Heart right ventricle (tissue), 16 donors: ENCODE measurements around the gene NAA10. TPM values are rescaled to one million over a fixed set of nuclear protein-coding genes. Genes with fewer than 3 reads are reported as not detected.

Experiments
- ATAC-seq, 8 donors: fragments of 200-7000 bp; cut with Tn5 transposase; one replicate each; pipeline ENCODE4 v1.9.1; 2020; ENCODE audit warnings: mild to moderate bottlenecking in 8 of 8, moderate library complexity in 8 of 8, moderate number of reproducible peaks in 1 of 8
- DNase-seq, 2 donors: peaks; one replicate each; pipeline ENCODE4 v3.0.0-alpha.2; 2020
- H3K27ac ChIP-seq, 10 donors: fragments of 200-600 bp; sonication (generic) in 2 of 10; one replicate each; pipeline versions ENCODE4 v1.5.0 to v1.8.0; 2020 to 2022; ENCODE audit warnings: mild to moderate bottlenecking in 3 of 10
- H3K27me3 ChIP-seq, 7 donors: fragments of 200-600 bp; one replicate each; pipeline ENCODE4 v1.8.0; 2021 to 2022; ENCODE audit warnings: mild to moderate bottlenecking in 2 of 7
- H3K36me3 ChIP-seq, 9 donors: fragments of 200-600 bp; sonication (generic) in 1 of 9; one replicate each; pipeline versions ENCODE4 v1.5.0 to v1.8.0; 2020 to 2022; ENCODE audit warnings: mild to moderate bottlenecking in 2 of 9
- H3K4me1 ChIP-seq, 9 donors: fragments of 200-600 bp; sonication (generic) in 1 of 9; one replicate each; pipeline versions ENCODE4 v1.5.0 to v1.8.0; 2020 to 2022; ENCODE audit warnings: mild to moderate bottlenecking in 4 of 9
- H3K4me3 ChIP-seq, 10 donors: fragments of 200-600 bp; sonication (generic) in 2 of 10; one replicate each; pipeline versions ENCODE4 v1.5.0 to v1.8.0; 2020 to 2022; ENCODE audit warnings: mild to moderate bottlenecking in 7 of 10, moderate library complexity in 2 of 10
- H3K9me3 ChIP-seq, 11 donors: fragments of 200-600 bp in 10 of 11; sonication (generic) in 2 of 11; one replicate each; pipeline versions ENCODE4 v1.5.0 to v1.8.0; 2013 to 2022; ENCODE audit warnings: mild to moderate bottlenecking in 2 of 11, control low read depth in 1 of 11, moderate library complexity in 1 of 11
- WGBS, 2 donors: extraction: QIAGEN DNeasy Blood & Tissue Kit; methylation state at CpG; one replicate each; pipeline ENCODE4 v1.1.7; 2013; ENCODE audit warnings: inconsistent platforms in 1 of 2; 5-methylcytosine and 5-hydroxymethylcytosine counted together
- intact Hi-C, 10 donors: fragments of 100-400 bp; cut with DNase I; formaldehyde crosslinking; loops; one replicate each; pipeline versions ENCODE4 v1.11.1 to v1.14.2; 2022
- polyA plus RNA-seq, 2 donors: library from polyadenylated mRNA; stranded (reverse); fragments of 200-250 nt; gene quantifications; one replicate each; pipeline ENCODE4 v1.2.3, GENCODE V29; 2013
- total RNA-seq, 10 donors: library from RNA; stranded (reverse); fragmentation: NEBNext Ultra II Directional in 3 of 10; extraction: Animal tissue kit (Norgen Biotek cat#: 25700) in 3 of 10; gene quantifications; one replicate each; pipeline versions ENCODE4 v1.2.1 to v1.2.4, GENCODE V29; 2021 to 2023
- TF ChIP-seq, protein P1 (sequence below), 9 donors: fragments of 200-600 bp; sonication (generic) in 2 of 9; IDR thresholded peaks; one replicate each; pipeline versions ENCODE4 v1.5.0 to v1.8.0; 2021 to 2022; ENCODE audit warnings: antibody characterized with exemption in 9 of 9, mild to moderate bottlenecking in 5 of 9, moderate library complexity in 1 of 9
- donor health status: Arrhythmogenic right ventricular cardiomyopathy.
- donor health status: ischemic (EF 13 %, LVEDD 7.1; RV severe dilation, severe dysfunction).
- donor health status: healthy with polysubstance abuse.
- donor health status: DM: no; HTN: yes; CAD: no.
- donor health status: DM: no; HTN: no; CAD: no.
- donor health status: ischemic (EF 25% LVEDD 6.9; RV normal size, moderate dysfunction).
- donor health status: ischemic (EF 25% LVEDD 5.7; RV mildly dilated, moderate dysfunction).
- donor health status: healthy.
- donor health status: DM: yes; HTN: yes; CAD: no.
- donor health status: Ischemic cardiomyopathy.
- donor health status: ischemic (EF 35%, LVEDD 5.7; RV mildly dilated, moderate dysfunction).
- donor health status: nonischemic (EF 11% LVEDD 7.7; RV severe dilation, severe dysfunction).
- donor health status: DM: yes; HTN: yes; CAD: no.
- donor health status: PGD.
- donor health status: ischemic (EF 29% LVEDD 5.4; RV normal size, mild dysfunction).
- donor health status: nonischemic (EF 23%, LVEDD 6.1; RV moderate dilation, normal function).

NAA10 gene
- total and polyA plus RNA-seq, 12 donors = 46.9 to 228 (median 62.2) TPM

- peaks cover 0 to 7% (median 0%) of the 10 kb centered on the region in 9 donors for H3K4me1 ChIP-seq
- DNase-seq (no peak), ATAC-seq (peak in 6 of 8 donors; percentile 11 to 42 (median 20))
- intact Hi-C loops = no loop called here
- H3K9me3 ChIP-seq = no peaks in the 10 kb centered on the region
- whole genome bisulfite sequencing, 2 donors = 64 to 69% methylated on average over 29 to 37 of the region's 37 CpGs
- H3K36me3 ChIP-seq = peaks cover 0 to 60% (median 0%) of the 10 kb centered on the region in 9 donors
- H3K27ac ChIP-seq = no peak overlapping the region
- no peak overlapping the region for H3K4me3 ChIP-seq
- TF ChIP-seq, protein P1, sequence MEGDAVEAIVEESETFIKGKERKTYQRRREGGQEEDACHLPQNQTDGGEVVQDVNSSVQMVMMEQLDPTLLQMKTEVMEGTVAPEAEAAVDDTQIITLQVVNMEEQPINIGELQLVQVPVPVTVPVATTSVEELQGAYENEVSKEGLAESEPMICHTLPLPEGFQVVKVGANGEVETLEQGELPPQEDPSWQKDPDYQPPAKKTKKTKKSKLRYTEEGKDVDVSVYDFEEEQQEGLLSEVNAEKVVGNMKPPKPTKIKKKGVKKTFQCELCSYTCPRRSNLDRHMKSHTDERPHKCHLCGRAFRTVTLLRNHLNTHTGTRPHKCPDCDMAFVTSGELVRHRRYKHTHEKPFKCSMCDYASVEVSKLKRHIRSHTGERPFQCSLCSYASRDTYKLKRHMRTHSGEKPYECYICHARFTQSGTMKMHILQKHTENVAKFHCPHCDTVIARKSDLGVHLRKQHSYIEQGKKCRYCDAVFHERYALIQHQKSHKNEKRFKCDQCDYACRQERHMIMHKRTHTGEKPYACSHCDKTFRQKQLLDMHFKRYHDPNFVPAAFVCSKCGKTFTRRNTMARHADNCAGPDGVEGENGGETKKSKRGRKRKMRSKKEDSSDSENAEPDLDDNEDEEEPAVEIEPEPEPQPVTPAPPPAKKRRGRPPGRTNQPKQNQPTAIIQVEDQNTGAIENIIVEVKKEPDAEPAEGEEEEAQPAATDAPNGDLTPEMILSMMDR (IDR thresholded peaks at IDR 0.05) = no peak
- peaks cover 0 to 65% (median 0%) of the 10 kb centered on the region in 7 donors for H3K27me3 ChIP-seq
Observed at GRCh38 chrX:153909024-153909979, 25.5 kb downstream of the NAA10 start.

GRCh38 chrX:153908219-153908860 lies 26.5 kb downstream of the NAA10 start:
- peaks cover 0 to 50% (median 0%) of the 10 kb centered on the region in 9 donors for H3K36me3 ChIP-seq
- DNase-seq (no peak), ATAC-seq (no peak)
- no peak overlapping the region for H3K27ac ChIP-seq
- peaks cover 0 to 60% (median 0%) of the 10 kb centered on the region in 7 donors for H3K27me3 ChIP-seq
- peaks cover 0 to 12% (median 5%) of the 10 kb centered on the region in 9 donors for H3K4me1 ChIP-seq
- H3K9me3 ChIP-seq = no peaks in the 10 kb centered on the region
- intact Hi-C loops = no loop called here
- WGBS, 2 donors = 91 to 92% methylated on average over 18 to 23 of the region's 23 CpGs
- TF ChIP-seq, protein P1 (IDR thresholded peaks at IDR 0.05) = no peak
- no peak overlapping the region for H3K4me3 ChIP-seq

- H3K27me3 ChIP-seq = peaks cover 0 to 51% (median 0%) of the 10 kb centered on the region in 7 donors
- 85 to 86% methylated on average over 11 to 12 of the region's 12 CpGs for WGBS, 2 donors
- H3K9me3 ChIP-seq = no peaks in the 10 kb centered on the region
- H3K4me3 ChIP-seq = no peak overlapping the region
- H3K4me1 ChIP-seq = peaks cover 0 to 15% (median 10%) of the 10 kb centered on the region in 9 donors
- TF ChIP-seq, protein P1 (IDR thresholded peaks at IDR 0.05) = no peak
- H3K36me3 ChIP-seq = peaks cover 0 to 42% (median 0%) of the 10 kb centered on the region in 9 donors
- ATAC-seq (no peak), DNase-seq (no peak)
- intact Hi-C loops = no loop called here
- no peak overlapping the region for H3K27ac ChIP-seq
Observed at GRCh38 chrX:153907456-153907855, 27.4 kb downstream of the NAA10 start.
